Lung microvascular endothelial cell (primary cell): ENCODE results near the gene POLE3. TPM values are rescaled to one million over a fixed set of nuclear protein-coding genes. Genes with fewer than 3 reads are reported as not detected.
"Not testable (repeated sequence)": the region's sequence is repeated elsewhere in the genome, so short reads cannot be mapped to it uniquely, and the experiment has no call there.

Experiments
- DNase-seq, 2 donors: peaks; one replicate each; pipeline versions ENCODE4 v3.0.0 to v3.0.0-alpha.2; 2010; ENCODE audit warnings: low read depth in 2 of 2
- total RNA-seq: library from RNA; depleted of rRNA; stranded (reverse); fragments of >200 nt; gene quantifications from 2 replicates; pipeline ENCODE4 v1.2.1, GENCODE V29; 2014

Gene POLE3
- total RNA-seq, result 33.9 and 34.0 TPM in 2 replicates

GRCh38 chr9:113410207-113410864 lies at the start of gene POLE3, which contains the start of gene C9orf43:
TSS of gene POLE3 (minus strand) at chr9:113410675. CDS start at chr9:113410293, 382 bp downstream.
TSS of gene C9orf43 (plus strand) at chr9:113410747. CDS start at chr9:113413494, 2,747 bp downstream.
- DNase-seq, result peak; percentile 97

- no peak for DNase-seq
These were observed 45.8 kb upstream of the POLE3 start for GRCh38 chr9:113456235-113456634.

GRCh38 chr9:113454914-113455761 lies 44.7 kb upstream of the POLE3 start:
- peak; percentile 50 to 91 for DNase-seq

- no peak for DNase-seq
These were observed 41.7 kb upstream of the POLE3 start for GRCh38 chr9:113452113-113452605.

GRCh38 chr9:113449376-113449775 lies 38.9 kb upstream of the POLE3 start:
- no peak for DNase-seq

- peak; percentile 70 to 75 for DNase-seq
These were observed 35.9 kb upstream of the POLE3 start for GRCh38 chr9:113446323-113446740.

- DNase-seq, result no peak
These were observed 34.3 kb upstream of the POLE3 start for GRCh38 chr9:113444736-113445135.

- DNase-seq, result not testable (repeated sequence)
These were observed 27.2 kb upstream of the POLE3 start for GRCh38 chr9:113437716-113438115.

GRCh38 chr9:113436728-113437515 lies 26.4 kb upstream of the POLE3 start:
- no peak for DNase-seq

GRCh38 chr9:113431191-113431590 lies 20.7 kb upstream of the POLE3 start:
- peak; percentile 81 to 87 for DNase-seq

- peak in 1 of 2 donors; percentile 19 for DNase-seq
These were observed 17.7 kb upstream of the POLE3 start for GRCh38 chr9:113428062-113428615.

- no peak for DNase-seq
These were observed 17.2 kb upstream of the POLE3 start for GRCh38 chr9:113427629-113428028.

GRCh38 chr9:113426701-113427100 lies 16.2 kb upstream of the POLE3 start:
- DNase-seq, result no peak

GRCh38 chr9:113425072-113425471 lies 14.6 kb upstream of the POLE3 start:
- DNase-seq, result peak; percentile 20 to 31

- no peak for DNase-seq
These were observed 11.3 kb upstream of the POLE3 start for GRCh38 chr9:113421726-113422125.

- DNase-seq, result no peak
These were observed 6.9 kb upstream of the POLE3 start for GRCh38 chr9:113417370-113417769.

- DNase-seq, result no peak
These were observed 5.8 kb upstream of the POLE3 start for GRCh38 chr9:113416149-113416721.

GRCh38 chr9:113409883-113410206 lies 630 bp downstream of the POLE3 start:
- DNase-seq, result no peak

GRCh38 chr9:113409481-113409880 lies 994 bp downstream of the POLE3 start:
- peak in 1 of 2 donors; percentile 10 for DNase-seq

- DNase-seq, result peak; percentile 82 to 85
These were observed 3.5 kb downstream of the POLE3 start for GRCh38 chr9:113406873-113407511.
